Measurements from ENCODE around the gene MTM1.

The MTM1 gene

DNA sequence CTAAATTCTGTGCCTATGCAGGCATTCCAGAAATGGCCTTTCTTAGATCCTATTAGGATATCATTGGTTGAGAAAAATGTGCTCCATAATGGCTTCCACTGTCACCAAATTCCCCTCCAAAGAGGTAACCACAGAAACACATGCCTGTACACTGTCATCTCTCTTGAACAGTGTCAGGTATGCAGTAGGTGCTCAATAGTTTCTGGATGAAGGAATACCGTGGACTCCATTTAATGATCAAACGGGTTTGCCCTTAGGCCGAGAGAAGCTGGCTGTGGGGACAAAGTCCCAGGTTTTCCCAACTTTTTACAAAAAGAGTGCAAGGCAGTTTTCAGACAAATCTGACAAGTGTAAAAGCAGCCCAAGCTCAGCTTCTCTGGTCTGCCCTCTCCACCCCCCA is 16.5 kb upstream of the MTM1 start:
- DNase-seq, result no peak

DNA sequence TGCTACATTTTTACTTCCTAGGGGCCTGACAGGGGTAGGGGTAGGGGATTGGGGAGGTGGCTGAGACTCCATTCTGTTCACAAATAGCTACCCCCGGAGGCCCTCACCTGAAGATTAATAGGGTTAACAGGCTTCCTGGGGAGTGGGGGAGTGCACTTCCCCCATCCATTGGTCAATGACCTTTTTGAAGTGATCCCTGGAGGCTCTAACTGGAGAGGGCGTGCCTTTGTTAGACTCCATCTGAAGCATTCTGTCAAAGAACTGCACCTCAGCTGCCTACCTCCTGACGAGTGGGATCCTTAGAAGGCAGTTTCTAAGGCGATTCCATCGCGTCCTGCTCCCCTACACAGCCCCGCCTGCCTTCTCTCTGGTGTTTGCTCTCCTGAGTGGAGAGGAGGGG is 10.0 kb upstream of the MTM1 start:
- no peak for DNase-seq

DNA sequence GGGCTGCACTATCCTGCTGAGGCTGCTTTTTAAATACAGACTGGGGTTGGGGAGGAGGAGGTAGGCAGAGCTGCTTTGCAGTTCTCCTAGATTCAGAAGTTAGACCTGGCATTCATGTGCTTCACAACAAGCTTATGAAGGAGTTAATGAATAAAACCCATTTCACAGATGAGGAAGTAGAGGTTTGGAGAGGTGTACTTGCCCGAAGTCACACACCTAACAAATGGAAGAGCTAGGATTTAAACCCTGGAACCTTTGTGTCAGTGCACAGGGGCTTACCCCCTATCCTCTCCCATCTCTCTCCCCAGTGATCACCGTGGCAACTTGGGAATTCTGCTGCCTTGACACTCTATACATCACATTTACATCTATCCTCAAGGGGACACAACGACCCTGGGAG is 3.6 kb upstream of the MTM1 start:
- DNase-seq, result no peak

DNA sequence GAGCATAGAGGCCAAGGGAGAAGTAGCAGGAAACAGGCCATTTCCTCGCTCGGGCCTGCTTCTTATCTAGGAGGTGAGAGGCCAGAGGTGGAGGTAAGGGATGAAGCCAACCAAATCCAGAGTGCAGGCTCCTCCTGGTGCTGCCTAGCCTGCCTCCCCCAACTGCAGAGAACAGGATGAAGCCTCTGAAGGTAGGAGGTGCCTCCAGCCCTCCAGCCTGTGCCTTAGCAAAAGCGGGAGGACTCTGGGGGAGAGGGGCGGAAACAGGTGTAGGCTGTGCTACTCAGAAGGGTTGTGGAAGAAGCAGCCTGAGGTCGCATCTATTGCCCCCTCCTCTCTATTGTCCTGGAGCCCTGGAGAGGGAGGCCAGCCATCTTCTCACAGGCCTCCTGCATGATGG is 2.9 kb upstream of the MTM1 start:
- DNase-seq, result no peak

DNA sequence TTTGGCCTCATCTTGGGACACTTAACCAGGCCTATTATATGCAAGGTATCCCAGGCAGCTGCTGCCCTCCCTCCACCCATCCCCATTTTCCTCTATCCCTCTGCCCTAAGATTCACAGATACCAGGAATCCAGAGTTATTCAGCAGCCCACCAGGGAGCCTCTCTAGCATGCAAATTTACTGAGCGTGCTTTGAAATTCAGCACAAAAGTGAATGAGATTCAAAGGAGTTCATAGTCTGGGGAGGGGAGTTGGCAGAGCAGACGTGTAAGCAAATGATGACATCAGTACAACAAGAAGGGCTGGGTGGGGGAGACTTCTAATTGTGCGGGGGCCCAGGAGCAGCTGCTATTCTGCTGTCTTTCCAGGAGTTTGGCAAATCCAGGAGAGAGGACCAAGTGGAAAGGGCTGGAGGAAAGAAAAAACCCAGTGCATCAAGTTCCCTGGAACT is 1.7 kb upstream of the MTM1 start:
- no peak for DNase-seq

DNA sequence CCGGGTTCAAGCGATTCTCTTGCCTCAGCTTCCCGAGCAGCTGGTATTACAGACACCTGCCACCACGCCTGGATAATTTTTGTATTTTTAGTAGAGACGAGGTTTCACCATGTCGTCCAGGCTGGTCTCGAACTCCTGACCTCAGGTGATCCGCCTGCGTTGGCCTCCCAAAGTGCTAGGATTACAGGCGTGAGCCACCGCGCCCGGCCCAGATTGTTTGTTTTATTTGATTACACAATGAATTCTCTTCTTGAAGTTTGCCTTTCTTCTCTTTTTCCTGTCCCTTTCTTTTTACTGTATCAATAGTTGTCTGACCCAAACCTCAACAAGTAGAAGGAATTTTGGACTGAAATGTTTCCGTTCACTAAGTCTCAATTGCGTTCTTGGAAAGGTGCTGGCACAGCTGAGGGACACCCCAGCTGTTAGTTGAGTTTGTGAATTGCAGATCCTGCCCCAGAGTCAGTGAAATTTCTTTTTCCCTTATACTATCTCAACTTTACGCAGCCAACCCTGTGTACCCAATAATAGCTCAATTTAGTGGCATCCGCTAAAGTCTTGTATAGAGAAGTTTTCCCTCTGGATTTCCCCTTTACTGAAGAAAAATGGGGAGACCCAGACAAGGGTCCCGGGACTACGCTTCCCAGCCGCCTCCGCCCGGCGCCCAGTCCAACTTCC is 639 bp upstream of the MTM1 start:
- DNase-seq, result no peak

DNA sequence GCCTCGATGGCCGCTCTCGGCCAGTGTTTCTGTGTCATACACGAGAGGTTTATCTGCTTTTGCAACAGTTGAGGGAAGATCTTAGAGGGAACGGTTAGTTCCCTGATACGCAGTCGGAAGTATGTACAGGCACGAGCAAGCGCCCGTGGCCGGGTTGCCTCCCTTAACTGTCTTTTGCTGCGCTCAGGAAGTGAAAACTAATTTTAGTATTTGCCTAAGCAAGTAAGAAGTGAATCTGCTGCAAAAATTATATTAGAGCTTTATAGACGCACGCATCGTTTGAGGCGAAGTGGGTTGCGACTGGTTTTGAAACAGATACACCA is 695 bp downstream of the MTM1 start:
- no peak for DNase-seq

DNA sequence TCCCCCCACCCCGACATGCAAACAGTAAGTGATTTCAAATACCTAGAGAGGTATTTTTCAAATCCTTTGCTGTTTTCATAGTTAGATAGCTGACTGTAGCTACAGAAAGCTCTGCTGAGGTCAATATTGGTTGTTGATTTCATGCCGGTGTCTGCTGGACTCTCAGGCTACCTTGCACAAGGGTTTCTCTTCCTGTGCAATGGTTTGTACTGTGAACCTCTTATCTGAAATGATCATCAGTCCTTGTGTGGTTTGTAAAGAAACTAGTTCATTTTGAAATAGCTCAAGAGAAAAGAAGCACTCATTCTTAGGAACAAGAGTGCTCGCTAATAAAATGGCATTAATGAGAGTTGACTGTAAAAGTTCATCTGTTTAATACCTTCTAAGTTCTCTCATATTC is 2.1 kb downstream of the MTM1 start:
- no peak for DNase-seq

DNA sequence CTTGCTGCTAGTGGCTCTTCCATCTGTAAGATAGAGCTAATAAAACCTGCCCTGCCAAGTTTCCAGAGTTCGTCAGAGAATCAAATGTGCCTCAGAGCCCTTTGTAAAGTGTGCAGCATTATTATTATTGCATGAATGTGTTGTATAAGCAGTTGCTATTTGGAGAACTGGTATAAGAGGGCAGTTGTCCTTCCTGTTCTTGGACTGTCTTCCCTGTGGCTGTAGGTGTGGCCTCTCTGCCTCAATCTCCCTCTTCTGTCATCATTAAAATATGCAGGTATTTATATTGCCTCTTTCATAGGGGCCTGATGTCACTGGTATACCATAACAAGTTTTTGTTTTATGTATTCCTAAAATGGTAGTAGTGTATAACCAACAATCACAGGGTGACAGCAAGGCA is 3.8 kb downstream of the MTM1 start:
- DNase-seq, result no peak

DNA sequence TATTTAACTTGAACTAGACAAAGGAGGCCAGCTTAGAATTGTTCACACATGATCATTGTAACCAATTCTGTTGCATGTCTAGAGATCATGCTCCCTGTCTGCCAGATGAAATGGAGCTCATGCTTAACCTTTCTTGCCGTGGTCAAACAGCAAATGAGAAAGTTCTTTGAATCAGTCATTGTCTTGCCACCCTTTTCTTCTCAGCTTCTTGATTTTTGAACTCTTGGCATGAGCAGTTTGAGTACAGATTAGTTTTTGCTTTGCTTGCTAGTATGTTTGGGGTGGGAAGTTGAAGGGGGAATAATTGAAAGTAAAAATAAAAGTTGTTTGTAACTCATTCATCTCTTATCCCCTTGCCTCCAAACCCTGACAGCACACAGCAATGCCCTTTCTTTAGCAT is 4.7 kb downstream of the MTM1 start:
- DNase-seq, result no peak

DNA sequence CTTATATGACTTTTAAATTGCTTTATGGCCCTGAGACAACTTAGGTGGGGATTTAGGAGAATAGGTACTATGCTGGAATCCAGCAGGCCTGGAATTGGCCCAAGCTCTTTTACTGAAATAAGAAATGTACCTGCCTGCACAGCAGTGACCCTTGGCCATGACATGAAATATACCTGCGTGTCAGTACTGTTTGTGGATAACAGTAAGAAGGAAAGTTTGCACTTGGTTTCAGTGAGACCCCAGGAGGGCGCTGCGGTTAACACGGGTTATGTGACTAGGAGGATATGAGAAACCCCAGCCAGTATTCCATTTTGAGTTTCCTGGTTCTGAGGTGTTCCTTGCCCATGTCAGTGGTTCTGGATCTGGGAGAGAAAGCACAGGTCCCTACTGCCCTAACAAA is 5.3 kb downstream of the MTM1 start:
- no peak for DNase-seq

DNA sequence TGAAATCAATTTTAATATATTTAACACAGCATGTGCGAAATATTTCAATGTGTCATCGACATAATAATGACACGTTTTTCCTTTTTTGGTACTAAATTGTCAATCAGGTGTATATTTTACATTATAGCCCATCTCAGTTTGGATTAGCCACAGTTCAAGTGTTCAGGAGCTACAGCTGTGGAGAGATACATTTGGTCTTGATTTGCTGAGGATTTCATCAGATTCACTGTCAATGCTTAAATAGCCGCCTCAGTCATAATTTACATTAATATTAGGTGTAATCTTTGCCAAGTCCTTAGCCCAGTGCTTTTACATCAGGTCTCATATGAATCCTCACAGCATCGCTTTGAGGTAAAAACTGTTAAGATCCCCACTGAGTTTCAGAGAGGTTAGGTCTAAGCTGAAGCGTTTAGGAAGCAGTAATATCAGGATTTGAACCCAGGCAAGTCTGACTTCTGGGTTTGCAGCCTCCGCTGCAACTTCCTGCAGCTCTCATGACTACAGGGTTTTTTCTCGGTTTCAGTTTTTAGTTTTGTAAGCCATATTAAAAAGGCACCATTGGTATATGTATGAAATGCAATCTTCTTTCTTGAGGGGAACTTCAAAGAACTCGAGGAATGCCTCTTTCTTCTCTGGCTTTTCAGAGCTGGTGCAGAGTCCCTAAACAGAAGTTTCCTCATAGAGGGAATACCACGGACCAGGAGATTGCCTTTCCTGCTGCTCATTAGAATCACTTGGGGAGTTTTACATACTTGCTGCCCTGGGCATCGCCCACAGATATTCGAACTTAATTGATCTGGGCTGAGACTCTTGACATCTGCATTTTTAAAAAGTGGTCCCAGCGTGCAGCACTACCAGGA is 6.4 kb downstream of the MTM1 start:
- peak; percentile 6 for DNase-seq

DNA sequence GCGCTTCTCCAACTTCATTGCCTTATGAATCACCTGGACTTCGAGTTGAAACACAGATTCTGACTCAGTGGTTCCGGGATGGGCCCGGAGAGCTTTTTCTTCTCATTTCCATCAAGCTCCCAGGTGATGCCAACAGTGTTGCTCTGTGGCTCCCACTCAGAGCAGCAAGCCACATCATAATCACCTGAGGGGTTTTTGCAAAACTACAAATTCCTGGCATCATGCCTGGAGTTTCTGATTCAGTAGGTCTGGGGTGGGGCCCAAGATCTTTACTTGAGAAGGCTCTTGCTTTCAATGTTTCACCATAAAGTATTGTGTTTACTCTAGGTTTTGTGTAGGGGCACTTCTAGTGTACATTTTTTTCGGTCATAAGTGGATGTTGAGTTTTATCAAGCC is 7.0 kb downstream of the MTM1 start:
- peak; percentile 36 for DNase-seq

DNA sequence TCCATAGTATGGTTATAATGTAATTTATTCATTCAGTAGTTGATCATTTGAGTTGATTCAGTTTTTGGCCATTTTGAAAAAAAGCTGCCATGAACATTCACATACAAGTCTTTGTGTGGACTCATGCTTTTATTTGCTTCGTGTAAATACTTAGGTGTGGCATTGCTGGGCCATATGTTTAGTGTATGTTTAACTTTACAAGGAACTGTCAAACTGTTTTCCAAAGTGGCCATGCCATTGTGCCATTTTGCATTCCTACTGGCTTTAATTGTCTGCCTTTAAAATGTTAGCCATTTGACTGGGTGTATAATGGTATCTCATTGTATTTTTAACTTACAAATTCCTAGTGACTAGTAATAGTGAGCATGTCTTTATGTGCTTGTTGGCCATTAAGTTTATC is 8.8 kb downstream of the MTM1 start:
- no peak for DNase-seq

DNA sequence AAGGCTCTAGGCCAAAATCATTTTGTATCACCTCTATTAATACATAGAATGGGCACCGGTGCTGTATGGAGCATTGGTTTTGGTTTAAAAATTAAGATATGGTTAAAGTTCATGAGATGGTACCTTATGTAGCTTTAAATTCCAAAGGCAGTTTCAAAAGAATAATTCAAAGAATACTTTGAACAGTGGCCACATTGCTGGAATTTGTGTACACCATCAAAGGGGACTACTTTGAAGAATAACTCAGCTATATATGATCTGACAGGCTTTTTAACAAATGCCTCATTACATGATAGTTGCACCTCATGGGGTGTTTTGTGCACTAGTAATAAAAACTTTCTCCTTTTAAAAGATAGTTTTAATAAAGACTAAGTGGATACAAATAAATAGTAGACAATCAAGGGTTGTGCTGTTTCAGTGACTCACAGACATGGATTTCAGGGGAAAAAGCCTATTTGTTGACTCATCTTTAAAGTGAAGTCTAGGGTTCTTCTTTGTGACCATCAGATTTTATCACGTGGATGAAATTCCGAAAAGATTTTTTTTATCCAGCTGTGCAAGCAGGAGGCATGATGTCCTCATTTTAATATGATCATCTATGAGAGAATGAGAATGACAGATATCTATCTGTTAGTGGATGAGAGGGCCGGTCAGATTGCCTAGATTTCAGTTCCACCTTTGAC is 12.8 kb downstream of the MTM1 start:
- no peak for DNase-seq

DNA sequence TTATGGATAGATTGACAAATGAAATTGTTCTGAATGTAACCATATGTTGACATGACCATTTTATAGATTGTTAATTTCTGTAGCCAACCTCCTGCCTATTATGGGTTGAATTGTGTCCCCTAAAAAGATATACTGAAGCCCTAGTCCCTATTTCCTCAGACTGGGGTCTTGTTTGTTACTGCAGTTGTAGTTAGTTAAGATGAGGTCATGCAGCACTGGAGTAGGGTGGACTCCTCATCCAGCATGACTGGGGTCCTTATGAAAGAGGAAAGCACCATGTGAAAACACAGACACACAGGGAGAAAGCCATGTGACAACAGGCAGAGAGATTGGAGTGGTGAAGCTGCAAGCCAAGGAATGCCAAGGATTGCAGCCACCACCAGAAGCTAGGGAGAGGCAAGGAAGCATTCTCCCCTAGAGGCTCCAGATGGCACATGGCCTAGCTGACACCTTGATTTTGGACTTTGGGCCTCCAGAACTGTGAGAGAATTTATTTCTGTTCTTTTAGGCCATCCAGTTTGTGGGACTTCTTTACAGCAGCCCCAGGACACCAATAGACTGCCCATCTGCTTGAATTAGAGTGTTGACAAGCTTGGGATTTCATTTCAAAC is 14.0 kb downstream of the MTM1 start:
- DNase-seq, result no peak

DNA sequence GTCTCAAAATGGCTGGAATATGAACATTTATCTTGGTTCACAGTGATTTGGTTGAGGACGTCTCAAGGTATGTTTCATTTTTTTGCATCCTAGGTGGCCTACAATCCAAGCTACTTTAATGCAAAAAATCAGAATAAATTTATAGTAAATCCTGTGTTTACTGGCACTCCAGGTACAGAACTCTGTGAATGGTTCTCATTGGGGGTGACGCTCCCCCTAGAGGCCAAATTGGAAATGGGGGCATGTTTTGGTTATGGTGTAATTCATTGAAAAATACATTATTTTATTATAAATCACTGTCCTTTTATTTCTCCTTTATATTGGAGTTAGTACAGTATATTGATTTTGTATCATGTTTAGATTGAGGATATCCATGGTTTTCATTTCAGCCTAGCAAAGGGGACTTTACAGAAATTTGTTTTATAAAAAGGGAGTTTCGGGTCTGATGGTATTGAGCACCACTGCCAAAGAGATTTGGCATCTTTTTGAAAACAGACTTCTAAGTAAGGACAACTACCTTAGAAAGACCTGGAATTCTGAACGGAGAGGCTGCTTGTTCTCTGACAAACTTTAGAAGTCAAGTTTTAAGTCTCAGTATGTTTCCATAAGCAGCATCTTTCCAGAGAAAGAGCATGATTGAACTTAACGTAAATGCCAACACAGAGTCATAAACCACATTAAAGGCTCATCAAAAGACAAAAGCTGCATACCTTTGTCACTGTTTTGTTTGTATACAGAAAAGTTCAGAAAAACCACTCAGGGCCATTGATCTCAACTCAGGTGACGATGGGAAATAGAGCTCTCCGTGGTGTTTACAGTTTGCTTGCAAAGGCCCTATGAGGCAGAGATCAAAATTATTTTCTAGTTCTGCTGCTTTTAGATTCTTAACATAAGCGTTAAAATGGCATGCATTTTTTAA is 19.4 kb downstream of the MTM1 start:
- DNase-seq, result peak; percentile 39

DNA sequence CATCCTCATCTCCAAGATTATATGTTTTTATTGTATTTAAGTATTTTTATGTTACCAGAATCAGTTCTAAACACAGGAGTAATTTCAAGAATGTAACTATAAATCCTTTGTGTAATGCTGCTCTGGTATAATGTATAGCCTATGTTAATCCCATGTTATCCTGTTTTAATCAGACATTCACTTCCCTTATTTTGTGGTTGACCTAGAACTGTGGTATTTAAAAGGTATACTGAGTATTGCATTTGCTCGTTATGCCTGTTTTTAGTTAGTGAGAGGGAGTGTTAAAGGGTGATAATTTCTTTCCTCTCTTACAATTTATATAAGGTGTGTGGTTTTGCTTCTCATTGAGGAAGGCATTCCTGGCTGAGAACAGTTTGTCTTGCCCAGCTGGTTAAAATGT is 26.2 kb downstream of the MTM1 start:
- no peak for DNase-seq

DNA sequence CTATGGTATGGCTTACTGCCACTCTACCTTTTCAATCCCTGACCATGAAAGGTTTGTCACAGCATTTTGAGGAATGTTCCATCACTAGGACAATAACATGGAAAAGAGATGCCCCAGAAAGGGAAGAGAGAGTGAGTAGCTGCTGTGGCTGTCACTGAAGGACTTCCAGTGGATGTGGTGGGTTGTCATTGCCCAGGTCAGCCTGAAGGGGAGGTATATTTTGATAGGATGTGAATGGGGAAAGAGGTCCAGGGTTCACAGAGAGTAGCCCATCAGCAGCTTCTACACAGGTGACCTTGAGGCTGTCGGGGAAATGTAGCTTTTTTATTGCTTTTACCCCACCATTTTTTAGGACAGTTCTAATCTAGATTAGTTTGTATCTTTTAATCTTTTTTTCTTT is 30.8 kb downstream of the MTM1 start:
- no peak for DNase-seq

DNA sequence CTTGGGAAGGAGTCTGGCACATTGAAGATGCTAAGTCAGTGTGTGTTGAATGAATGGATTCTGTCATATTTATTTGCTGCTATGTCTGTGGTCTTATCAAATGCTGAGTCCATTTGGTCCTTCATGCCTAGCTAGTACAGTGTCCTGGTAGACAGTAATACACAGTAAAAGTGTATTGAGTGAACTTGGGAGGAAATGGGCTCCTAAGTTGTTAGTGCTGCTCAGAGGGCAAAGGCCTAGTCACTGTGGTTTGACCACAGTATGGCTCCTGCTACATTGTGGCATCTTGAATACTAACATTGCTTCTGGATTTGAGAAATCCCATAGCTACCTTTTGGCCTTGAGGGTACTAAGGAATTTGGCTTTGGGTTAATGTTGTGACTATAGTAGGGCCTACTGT is 33.9 kb downstream of the MTM1 start:
- DNase-seq, result no peak

DNA sequence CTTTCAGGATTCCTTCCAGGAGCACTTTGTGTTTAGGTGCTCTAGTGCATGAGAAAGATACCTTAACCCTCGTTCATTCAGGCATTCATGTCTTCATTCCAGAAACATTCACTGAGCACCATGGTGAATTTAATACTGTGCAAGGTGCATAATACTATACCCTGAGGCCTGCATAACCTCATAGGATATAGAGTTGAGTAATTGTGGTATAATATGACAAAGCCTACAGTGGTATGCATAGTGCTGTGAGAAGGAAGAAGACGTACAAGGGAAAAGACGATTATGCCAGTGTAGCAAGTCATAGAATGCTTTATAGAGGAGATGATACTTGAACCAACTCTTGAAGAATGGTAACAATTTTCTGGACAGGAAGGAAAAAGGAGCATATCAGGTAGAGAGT is 34.3 kb downstream of the MTM1 start:
- DNase-seq, result no peak

DNA sequence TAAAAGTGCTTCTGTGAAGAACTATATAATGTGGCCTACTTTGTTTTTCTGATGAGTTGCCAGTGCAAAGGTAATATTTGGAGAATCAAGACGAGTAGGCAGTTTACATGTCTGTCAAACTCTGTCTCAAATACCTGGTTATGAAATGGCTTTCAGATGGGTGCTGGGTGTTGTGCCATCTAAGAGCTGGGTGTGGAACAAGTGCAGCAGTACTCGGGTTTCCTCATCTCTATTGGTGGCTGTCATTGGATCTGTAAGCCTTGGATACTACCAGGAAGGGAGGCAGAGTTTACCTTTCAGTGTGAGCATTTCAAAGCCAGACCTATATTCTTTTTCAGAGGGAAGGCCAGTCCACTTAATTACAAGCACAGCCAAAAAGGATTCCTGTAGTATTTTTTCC is 37.2 kb downstream of the MTM1 start:
- no peak for DNase-seq

DNA sequence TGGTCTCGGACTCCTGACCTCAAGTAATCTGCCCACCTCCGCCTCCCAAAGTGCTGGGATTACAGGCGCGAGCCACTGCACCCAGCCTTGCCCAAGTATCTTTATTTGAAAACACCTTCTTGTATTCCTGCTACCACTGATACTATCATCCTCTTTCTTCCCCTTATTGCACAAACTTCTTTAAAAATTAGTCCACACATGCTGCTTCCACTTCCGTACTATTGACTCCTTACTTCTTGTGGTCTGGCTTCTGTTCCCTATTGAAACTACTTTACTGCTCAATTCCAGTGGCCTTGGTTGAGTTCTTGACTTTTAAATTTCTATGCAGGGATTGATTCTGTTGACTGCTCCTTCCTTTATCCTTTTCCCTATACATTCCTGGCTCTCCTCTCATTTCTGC is 38.8 kb downstream of the MTM1 start:
- no peak for DNase-seq
